GM12891 (cell line): ENCODE results near the gene COL6A1.

Experiments
- POLR2A ChIP-seq: IDR thresholded peaks from 2 replicates; pipeline ENCODE4 v1.6.1; 2011; ENCODE audit warnings: low read depth, low read length, control low read depth
- POLR2AphosphoS5 ChIP-seq: IDR thresholded peaks from 2 replicates; pipeline ENCODE4 v1.6.1; 2011; ENCODE audit warnings: low read depth, low read length, control low read depth

DNA sequence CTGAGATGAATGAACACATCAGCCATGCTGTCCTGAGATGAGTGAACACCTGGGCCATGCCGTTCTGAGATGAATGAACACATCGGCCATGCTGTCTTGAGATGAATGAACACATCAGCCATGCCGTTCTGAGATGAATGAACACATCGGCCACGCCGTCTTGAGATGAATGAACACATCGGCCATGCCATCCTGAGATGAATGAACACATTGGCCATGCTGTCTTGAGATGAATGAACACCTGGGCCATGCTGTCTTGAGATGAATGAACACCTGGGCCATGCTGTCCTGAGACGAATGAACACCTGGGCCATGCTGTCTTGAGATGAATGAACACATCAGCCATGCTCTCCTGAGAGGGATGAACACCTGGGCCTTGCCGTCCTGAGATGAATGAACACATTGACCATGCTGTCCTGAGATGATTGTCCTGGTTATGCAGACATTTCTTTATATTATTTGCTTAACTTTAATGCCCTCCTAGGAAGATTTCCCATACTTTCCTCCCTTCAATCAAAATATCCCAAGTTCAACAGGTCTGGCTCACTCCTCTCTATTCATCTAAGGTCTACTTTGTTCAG lies 48.6 kb upstream of the COL6A1 start:
- TF ChIP-seq POLR2AphosphoS5 (no peak), POLR2A (no peak)
